Measurements from ENCODE around the gene LIPH.
"Not testable (repeated sequence)": the region's sequence is repeated elsewhere in the genome, so short reads cannot be mapped to it uniquely, and the experiment has no call there.

LIPH gene

DNA sequence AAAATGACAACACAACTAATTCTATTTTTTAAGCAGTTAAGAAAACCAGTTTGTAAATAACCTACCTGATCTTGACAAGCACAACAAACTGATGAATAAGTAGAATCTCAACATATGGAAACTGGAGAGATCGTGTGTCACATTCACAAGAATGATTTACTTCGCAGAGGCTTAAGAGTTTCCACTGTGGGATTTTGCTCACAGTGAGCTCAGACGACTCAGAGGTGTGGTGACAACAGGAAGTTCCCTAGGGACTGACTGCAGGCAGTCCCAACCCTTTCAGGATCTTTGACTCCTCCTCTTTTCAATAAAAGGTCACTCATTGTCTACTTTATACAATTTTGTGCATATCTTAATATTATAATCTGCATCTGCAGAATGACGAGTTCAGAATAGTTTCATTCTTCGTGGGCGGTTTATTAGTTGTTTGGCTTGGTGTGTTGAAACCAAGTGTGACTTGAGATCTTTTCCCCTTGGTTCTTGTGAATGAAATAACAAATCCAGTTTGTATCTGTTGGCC, at the start of gene LIPH:
Gene LIPH (minus strand): TSS at position 231 of the 520 bp plus-strand sequence. CDS start 117 bp downstream, at position 114.
- no peak for DNase-seq

DNA sequence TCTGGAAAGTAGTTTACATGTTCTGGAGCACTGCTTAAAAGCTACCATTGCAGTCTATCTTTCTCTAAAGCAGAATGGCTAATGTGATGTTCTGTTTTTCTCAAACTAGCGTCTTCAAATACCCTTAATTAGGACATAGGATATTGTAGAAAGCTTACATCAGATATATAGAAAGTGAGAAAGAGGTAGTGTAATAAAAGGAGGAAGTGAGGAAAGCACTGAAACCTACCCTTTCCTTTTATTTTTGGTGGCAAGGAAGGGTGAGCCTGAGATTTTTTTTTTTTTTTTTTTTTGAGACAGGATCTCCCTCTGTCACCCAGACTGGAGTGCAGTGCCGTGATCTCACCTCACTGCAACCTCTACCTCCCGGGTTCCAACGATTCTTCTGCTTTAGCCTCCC, 43.1 kb upstream of the LIPH start:
- DNase-seq, result no peak

DNA sequence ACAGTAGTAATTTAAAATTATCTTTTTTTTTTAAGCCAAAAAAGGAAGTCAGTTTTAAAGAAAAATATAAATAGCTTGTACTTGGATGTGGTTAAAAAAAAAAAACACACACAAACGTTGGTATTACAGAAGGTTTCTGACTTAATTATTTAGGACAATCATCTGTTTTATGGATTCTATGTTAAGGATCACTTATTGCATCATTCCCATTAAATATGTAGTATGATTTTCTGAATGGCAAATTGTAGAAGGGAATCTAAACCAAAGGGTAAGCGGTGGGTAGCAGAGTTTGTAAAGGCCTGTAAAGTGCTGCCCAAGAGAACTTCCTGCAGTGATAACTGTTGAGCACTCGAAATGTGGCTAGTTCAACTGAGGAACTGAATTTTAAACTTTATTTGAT, 41.7 kb upstream of the LIPH start:
- no peak for DNase-seq

DNA sequence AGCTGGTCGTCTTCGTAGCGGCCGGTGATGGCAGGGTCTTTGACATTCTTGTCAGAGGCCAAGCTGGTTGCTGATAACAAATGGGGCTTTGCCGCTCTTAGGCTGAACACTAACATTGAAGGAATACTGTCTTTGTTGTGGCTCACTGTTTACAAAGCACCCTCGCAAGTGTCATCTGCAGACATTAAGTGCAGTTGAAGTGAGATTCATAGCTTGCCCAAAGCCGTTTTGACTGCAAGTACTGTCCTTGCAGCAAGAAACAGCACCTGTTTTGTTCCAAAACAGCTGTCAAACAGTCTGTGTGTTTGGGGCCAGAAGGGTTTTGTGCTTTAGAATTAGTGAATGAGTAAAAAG, 34.3 kb upstream of the LIPH start:
- DNase-seq, result no peak

DNA sequence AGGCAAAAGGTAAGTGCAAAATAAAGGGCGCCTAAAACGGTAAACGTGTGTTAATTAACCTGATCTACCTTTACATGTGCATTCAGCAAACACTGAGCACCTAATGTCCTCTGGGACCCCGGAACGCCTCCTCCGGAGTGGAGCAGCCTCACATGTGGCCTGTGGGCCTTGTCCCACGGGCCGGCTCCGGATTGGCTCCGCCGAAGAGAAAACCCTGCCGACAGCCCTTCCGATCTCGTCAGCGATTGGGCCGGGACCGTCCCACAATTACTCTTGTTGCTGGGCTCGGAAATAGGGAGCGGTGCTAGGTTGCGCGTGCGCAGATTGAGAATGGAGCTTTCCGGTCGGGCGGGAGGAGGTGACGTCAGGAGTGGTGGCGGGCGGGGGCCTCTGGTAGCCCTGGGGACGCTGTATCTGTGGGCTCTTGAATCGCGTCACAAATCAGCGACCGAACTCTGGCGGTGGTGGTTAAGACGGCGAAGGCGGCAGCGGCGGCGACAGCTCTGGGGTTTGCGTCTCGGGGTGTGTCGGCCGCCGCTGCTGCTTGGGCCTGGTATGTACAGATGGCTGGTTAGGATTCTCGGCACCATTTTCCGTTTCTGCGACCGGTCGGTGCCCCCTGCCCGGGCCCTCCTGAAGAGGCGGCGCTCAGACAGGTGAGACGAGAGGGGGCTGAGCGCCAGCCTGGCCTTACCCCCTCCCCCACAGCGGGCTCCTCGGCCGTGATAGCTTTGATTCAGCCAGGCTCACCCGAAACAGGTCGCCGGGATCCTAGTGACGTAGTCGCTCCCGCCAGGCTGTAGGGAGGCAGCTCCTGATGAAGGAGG, 33.7 kb upstream of the LIPH start, which contains the start of gene SENP2:
Gene SENP2 (plus strand): TSS at position 437 of the 827 bp plus-strand sequence. CDS start 119 bp downstream, at position 556.
- DNase-seq, result peak; percentile 99

DNA sequence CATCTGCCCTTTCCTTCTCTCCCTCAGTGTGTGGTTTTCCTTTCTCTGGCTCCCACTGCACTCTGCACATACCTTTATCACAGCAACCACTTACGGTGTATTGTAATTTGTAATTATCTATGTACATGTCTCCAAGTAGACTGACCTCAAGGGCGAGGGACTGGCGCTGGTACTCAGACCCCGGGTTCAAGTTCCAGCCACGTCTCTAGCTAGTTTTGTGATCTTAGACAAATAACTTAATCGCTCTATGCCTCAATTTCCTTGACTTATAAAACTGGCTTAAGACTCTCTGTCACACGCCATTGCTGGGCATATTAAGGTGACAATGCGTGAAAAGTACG, 33.1 kb upstream of the LIPH start:
- peak; percentile 60 for DNase-seq

DNA sequence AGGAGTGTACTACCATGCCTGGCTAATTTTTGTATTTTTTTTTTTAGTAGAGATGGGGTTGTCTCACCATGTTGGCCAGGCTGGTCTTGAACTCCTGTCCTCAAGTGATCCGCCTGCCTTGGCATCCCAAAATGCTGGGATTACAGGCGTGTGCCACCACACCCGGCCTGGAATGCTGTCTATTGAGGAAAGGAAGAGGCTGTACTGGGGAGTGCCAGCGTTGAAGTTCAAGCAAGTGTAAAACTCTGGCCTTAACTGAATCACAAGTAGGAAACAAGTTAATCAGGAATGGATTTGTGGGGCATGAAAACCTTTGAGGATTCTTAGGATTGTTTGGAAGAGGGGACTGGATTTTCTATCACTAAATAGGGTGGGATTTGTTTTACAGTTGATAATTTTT, 32.3 kb upstream of the LIPH start:
- DNase-seq, result no peak

DNA sequence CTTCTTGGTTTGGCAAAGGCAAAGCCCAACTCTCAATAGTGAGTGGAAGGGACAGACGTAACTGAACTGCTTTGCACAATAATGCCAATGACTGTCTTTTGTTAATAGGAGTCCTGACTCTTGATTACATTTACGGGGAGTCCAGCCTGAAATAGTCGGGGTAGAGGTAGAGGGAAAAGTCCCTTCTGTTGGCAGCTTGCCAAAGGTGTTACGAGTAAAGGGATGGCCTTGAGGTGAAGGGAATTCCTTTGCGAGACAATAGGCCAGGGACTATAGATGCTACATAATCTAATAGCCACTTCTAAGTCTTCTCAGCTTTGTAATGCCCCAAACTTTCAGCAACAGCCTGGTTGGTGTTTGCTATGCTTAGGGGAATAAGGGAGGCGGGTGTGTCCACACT, 31.5 kb upstream of the LIPH start:
- DNase-seq, result no peak

DNA sequence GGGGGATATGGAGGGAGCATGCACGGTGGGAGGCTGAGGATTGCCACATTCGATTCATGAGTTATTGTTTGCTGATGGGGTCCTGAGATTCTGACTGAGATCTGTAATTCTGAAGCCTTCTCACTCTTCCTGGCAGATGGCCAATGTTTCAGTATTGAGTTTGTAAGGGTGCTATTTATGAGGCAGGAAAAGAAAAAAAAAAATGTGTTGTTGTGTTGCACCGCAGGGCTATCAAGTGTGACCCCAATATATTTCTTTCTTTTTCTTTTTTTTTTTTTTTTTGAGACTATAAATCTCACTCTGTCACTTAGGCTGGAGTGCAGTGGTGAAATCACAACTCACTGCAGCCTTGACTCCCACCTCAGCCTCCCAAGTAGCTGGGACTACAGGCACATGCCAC, 30.5 kb upstream of the LIPH start:
- DNase-seq, result no peak

DNA sequence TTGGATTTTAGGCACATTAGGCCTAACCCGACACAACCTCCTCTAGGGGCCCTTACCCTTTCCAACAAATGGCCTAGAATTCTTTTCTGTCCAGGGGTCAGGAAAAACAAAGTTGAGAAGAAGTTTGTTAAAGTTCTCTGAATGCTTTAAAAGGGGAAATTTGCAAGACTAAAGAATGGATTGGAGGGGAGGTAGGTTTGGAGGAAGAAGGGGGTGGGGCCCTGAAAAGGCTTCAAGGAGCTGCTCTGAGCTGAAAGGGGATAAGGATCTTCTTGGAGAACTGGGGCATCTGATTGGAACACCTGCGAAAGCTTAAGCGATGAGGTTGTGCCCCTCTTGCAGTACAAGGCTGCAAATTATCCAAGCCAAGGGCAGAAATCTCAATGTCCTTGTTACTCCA, 29.8 kb upstream of the LIPH start:
- no peak for DNase-seq

DNA sequence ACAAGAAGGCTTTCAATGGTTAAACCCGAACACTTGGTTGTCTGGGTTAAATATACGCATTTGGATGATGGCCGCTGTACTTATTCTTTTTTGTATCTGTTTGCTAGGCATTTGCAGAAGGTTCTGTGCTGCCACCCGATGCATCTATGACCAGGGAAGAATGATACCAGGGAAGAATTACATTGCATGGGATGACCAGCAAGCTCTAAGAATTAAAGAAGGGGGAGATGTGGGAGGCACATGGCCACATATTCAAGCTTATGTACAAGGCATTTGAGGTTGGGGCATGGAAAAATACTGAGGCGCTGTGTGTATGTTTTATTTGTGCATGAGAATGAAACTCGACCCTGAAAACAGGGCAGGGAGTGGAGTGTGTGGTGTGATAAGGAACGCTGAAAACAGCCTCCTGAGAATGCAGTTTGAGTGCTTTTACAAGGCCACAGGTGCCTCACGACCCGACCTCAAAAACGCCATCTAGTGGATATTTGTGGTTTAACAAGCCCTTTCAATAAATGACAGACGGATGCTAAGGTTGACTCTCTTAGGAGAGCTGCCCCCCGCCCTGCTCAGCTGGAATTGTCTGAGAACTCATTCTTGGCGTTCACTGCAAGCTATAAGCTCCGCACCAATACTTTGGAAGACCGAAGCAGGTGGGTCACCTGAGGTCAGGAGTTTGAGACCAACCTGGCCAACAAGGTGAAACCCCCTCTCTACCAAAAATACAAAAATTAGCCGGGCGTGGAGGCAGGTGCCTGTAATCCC, 22.9 kb upstream of the LIPH start:
- DNase-seq, result not testable (repeated sequence)

DNA sequence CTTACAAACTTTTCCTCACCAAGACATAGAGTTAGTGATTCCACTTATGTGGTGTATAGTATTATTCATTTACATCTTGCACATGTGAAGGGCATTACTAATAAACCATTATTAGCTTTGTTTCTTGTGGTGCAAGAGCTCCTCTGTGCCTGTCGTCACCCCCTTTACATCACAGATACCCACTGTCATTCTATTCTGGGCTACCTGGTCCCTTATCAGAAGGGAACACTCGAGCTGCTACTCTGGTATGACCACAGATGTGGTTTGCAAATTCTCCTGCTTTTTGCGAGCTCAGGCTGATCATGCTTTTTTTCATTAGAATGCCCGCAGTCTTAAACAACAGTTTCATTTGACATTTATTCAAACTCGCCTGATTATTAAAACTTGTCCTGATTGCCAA, 19.8 kb upstream of the LIPH start:
- DNase-seq, result no peak

DNA sequence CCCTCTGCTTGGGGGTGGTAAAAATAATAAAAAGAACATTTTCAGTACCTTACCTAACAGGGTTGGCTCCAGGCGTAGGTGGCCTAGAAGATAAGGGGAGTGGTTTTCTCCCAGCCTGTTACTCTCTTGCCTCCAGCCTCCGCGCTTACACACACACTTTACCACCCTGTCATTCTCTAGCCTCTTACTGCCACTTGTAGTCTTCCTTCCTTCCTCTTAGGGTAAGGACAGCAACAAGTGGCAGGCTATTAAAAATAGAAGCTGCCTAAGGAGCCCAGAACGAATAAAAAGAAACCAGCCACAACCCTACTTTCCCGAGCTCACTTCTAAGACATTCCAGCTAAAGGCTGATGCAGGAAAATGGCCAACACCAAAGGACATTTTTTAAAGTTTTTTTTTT, 9.6 kb upstream of the LIPH start:
- DNase-seq, result no peak

DNA sequence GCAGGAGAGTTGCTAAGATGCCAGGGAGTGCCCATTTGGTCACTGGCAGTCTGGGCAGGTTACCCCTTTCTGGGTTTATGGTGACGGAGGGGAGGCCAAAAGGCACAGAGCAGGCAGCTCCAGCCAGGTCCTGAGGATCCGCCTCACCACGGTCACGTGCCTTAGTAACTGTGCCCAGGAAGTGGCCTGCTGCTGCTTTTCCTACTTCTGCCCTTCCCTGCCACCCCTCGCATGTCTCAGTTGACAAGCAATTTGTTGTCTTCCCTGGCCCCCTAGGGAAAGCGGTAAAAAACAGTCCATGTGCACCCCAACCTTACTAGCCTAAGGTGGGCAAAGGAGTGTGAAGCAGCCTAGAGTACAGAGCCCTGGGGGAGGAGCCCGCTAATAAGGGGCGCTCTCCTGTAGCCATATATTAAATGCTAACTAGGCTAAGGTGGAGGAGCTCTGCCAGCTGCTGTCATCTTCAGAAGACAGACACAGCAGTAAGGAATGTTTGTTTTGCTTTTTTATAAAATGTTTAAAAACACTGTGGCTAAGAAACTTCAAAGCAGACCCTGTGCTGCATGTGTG, 9.1 kb upstream of the LIPH start:
- DNase-seq, result no peak

DNA sequence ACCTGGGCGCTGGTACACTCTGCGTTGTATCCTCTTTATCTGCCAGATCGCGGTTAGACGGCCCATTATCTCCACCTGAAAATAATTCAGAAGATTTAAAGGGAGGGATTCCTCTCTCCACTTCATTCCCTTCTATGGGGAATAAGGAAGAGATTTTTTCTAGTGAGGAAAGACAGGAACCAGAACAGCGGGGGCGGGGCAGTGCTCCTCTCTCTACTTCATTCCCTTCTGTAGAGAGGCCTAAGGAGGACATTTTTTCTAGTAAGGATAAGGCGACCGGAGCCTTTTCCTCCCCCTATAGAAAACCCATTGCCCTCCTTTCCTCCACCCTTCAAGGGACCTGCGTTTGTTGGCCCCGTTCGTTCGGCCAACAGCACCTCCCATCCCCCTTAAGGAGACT, 8.3 kb upstream of the LIPH start:
- DNase-seq, result no peak

DNA sequence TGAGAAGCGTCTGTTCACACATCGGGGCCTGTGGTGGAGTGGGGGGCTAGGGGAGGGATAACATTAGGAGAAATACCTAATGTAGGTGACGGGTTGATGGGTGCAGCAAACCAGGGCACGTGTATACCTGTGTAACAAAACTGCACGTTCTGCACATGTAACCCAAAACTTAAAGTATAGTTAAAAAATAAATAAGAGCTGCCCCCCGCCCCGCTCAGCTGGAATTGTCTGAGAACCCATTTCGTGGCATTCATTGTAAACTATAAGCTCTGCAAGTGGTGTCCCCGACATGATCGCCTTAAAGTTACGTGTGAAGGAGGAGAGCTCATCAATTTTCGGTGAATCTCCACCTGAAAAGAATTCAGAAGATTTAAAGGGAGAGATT, 7.3 kb upstream of the LIPH start:
- no peak for DNase-seq

DNA sequence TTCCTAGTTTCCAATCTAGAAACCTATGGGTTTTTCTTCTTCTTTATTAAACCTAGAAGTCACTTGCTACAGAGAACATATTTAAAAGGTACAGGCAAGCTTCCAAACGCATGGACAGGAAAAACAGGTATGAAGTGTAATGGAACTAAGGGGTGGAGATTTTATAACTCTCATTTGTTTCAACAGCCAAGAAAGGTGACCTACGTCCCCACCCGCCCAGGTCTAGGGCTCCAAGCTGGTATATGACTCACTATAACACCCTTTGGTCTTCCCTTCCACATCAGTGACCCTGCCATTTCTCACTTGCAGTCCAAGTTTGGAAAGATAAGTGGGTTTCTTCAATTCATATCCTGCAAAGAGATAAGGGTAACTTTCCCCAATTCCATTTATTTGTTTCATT, 6.0 kb upstream of the LIPH start:
- no peak for DNase-seq

DNA sequence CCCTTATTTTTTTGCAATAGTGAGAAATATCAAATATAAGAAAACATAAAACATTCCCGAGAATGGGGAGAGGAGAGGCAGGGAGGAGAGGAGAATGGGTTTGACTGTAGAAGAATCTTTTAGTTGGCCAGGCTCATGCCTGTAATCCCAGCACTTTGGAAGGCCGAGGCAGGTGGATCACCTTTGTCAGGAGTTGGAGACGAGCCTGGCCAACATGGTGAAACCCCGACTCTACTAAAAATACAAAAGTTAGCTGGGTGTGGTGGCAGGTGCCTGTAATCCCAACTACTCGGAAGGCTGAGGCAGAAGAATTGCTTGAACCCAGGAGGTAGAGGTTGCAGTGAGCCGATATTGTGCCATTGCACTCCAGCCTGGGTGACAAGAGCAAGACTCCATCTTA, 4.3 kb upstream of the LIPH start:
- not testable (repeated sequence) for DNase-seq

DNA sequence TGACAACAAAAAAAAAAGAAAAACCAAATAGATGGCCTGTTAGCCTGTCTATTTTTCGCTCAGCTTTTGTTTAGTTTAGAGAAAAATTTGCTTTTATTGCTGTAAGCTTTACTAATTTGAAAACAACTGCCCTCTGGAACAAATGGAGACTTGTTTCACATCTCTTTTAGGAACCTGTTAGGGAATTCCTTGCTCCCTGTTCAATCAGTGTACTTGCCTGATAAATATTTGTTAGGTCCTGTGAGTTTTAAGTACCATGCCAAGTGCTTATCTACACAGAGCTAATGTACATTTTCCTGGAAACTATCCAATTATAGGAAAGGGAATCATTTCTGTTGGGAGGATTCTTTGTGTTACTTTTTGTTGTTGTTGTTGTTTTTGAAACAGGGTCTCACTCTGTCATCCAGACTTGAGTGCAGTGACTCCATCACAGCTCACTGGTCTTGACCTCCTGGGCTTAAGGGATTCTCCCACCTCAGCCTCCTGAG, 3.5 kb upstream of the LIPH start:
- DNase-seq, result no peak

DNA sequence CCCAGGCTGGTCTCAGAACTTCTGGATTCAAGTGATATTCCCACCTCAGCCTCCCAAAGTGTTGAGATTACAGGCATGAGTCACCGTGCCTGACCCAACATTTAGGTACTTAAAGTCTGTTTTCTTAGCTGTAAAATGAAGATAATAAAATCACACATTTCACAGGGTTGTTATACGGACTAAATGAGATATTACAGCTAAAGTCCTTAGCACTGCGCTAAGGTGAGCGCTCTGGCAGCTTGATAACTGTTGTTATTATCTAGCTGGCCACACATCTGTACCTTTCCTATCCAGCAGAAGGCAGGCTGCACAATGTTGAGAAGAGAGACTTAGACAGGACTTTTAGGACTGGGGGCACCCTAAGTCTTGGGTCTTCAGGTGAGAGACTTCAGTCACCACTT, 2.7 kb upstream of the LIPH start:
- DNase-seq, result no peak

DNA sequence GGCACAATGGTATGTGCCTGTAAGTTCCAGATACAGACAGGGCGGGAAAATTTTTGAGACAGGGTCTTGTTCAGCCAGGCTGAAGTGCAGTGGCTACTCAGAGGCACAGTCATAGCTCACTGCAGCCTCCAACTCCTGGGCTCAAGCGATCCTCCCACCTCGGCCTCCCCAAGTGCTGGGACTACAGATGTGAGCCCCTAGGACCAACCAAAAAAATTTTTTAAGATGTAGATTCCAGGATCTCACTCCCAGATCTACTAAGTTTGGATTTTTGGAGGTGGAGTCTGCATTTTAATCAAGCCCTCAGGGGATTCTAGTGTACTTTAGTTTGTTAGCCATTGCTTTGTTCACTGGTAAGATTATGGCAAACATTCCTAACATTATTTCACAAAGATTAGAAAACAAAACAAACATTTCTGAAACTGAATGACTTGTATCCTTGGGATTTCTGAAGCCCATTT, 2.7 kb downstream of the LIPH start:
- DNase-seq, result no peak

DNA sequence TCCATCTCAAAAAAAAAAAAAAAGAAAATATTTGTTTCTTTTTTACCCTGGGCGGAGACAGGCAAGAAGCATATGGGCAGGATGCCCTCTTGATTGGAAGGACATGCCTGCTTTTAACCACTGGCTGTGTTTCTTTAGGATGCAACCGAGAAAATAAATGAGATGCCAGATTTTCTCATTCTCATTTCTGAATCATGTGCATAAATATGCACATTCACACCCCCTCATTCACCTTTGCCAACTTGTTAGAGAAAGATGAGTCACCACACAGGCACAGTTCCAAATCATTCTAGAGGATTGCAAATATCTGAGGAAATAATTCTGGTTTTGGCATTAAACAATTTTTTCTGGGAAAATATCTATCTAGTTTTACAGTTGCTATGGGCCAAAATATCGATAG, 3.3 kb downstream of the LIPH start:
- DNase-seq, result no peak

DNA sequence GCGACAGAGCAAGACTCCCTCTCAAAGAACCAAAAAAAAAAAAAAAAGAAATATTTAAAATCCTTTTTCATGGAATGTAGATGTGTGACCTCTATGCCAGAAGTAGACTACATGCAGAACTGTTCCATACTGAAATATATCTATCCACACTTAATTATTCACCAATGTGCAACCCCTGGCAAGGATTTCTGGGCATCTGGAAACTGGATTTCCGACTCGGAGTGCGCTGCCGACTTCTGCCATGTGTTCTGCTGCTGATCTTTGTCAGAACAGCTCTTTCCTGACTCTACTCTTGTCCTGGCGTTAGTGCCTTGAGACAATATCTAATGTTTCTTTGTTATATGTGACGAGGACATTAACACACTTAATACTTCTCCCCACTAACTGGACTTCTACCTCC, 11.7 kb downstream of the LIPH start:
- no peak for DNase-seq

DNA sequence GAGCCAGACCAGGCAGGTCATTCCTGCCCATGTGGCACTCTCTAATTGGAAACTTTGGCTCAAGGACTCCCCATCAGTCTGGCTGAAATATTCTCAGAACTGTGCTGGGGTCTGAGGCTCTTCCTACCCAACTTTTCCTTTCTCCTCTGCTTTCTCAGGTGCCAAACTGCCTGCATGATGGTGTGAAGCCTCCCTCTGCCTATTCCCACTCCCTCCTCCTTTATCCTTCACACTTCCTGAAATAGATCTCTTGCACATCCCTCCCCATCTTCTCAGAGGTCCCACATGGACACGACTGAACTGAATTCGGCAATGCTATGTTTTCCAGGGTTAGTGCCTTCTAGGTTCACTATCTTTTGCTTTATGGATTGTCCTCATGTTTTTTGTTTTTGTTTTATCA, 12.5 kb downstream of the LIPH start:
- no peak for DNase-seq

Measured in activated CD8-positive, alpha-beta memory T cell treated with anti-CD3 and anti-CD28 coated beads, Interleukin-2, amount 50 U/mL, for 48 hours (primary cell).